Suprapubic skin (tissue), 3 donors: ENCODE data around the gene GPR156.

Source experiments
- POLR2A ChIP-seq, 2 donors: fragments of 450-650 bp; IDR thresholded peaks; one replicate each; pipeline ENCODE4 v1.6.1; 2017; ENCODE audit warnings: antibody characterized with exemption in 2 of 2, mild to moderate bottlenecking in 2 of 2, moderate library complexity in 2 of 2
- TF ChIP-seq, protein P1 (sequence below), 2 donors: fragments of 200-600 bp in 1 of 2; fragments of 450-650 bp in 1 of 2; sonication (generic) in 1 of 2; IDR thresholded peaks; one replicate each; pipeline ENCODE4 v1.5.1; 2016 to 2019; ENCODE audit warnings: antibody characterized with exemption in 2 of 2, mild to moderate bottlenecking in 1 of 2, moderate library complexity in 1 of 2

DNA sequence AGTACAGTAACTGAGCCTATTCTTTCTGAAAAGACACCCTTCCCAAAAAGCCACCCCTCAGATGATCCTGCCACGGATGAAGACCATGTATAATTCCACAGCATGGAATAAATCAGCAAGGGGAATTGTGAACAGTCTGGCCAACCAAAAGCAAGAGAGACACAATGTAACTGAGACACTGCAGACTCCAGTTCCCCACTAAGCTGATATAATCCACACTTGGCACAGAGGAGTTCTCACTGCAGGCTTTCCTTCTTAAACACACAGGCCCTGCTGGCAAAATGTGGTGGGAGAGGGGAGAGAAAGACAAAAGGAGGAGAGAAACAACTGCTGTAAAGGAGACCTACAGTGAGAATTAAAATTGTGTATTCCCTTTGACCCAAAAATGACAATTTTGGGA is 12.7 kb downstream of the GPR156 start:
- no peak for TF ChIP-seq POLR2A (IDR thresholded peaks at IDR 0.05)
- TF ChIP-seq, protein P1, sequence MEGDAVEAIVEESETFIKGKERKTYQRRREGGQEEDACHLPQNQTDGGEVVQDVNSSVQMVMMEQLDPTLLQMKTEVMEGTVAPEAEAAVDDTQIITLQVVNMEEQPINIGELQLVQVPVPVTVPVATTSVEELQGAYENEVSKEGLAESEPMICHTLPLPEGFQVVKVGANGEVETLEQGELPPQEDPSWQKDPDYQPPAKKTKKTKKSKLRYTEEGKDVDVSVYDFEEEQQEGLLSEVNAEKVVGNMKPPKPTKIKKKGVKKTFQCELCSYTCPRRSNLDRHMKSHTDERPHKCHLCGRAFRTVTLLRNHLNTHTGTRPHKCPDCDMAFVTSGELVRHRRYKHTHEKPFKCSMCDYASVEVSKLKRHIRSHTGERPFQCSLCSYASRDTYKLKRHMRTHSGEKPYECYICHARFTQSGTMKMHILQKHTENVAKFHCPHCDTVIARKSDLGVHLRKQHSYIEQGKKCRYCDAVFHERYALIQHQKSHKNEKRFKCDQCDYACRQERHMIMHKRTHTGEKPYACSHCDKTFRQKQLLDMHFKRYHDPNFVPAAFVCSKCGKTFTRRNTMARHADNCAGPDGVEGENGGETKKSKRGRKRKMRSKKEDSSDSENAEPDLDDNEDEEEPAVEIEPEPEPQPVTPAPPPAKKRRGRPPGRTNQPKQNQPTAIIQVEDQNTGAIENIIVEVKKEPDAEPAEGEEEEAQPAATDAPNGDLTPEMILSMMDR (IDR thresholded peaks at IDR 0.05) = no peak
